ENCODE measurements around the gene UPK3BL2.
"Not testable (repeated sequence)": the region's sequence is repeated elsewhere in the genome, so short reads cannot be mapped to it uniquely, and the experiment has no call there.

The UPK3BL2 gene

DNA sequence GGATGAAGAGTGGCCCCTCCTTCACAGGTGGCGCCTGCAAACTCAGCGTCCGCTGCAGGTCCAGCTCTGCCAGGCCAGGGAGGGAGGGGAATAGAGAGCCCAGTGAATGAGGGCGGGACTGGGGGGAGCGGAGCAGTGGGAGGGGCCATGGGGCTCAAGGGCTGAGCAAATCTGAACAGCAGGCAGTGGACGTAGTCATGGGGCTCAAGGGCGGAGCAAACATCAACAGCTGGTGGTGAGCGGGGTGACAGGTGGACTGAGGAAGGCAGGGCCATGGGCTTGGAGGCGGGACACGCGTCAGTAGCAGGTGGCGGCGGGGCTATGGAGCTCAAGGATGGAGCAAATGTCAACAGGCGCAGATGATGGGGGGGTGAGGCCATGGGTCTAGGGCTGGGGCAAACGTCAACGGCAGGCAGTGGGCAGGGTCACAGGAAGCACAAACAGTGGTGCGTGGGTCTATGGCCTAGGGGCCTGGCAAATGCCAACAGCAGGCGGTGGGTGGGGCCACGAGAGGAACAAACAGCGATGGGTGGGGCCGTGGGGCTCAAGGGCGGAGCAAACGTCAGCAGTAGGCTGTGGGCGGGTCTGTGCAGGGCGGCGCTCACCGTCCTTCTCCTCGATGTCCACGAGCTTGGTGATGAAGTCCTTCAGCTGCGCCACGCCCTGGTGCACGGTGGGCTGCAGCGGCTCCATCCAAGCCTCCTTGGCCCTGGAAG lies 50.1 kb downstream of the UPK3BL2 start:
- DNase-seq, result not testable (repeated sequence)

DNA sequence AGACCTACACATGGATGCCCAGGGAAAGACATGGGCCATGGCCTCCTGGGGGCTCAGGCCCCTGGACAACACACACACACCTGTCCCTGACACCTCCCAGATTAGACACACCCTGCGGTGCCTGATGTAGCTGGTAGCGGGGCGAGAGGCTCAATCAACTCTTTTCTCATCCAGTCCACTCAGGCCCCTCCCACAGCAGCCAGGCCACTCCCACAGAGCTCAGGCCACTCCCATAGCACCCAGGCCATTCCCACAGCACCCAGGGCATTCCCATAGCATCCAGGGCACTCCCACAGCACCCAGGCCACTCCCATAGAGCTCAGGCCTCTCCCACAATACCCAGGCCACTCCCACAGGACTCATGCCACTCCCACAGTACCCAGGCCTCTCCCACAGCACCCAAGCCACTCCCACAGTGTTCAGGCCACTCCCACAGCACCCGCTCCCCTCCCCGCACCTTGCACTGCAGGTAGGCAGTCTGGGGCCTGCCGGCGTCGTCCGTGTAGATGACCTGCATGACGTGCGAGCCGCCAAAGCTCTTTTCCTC lies 52.9 kb downstream of the UPK3BL2 start:
- peak; percentile 38 for DNase-seq
